CD4-positive, alpha-beta T cell (primary cell): ENCODE results near the gene GNAZ. TPM values are rescaled to one million over a fixed set of nuclear protein-coding genes. Genes with fewer than 3 reads are reported as not detected.

Experiments
- ATAC-seq: fragments of 200-7000 bp; cut with Tn5 transposase; one replicate; pipeline ENCODE4 v1.10.0; 2022; ENCODE audit warnings: mild to moderate bottlenecking; ENCODE audit not compliant: poor library complexity
- CTCF ChIA-PET: fragments of 350-600 bp; sonication (Branson Sonifier 250); formaldehyde crosslinking; loops from one replicate; lab custom pipeline; 2021; ENCODE audit warnings: antibody characterized with exemption, inconsistent platforms; lab: Charles Lee
- POLR2A ChIA-PET: fragments of 350-600 bp; sonication (Branson Sonifier 250); formaldehyde crosslinking; loops from one replicate; lab custom pipeline; 2021; ENCODE audit warnings: antibody characterized with exemption, inconsistent platforms; lab: Charles Lee
- DNase-seq, 14 experiments: peaks; one replicate each; pipeline ENCODE4 v3.0.0-alpha.2; 2013 to 2020; ENCODE audit warnings: mixed read lengths in 2 of 14
- H3K27ac ChIP-seq, 2 donors: one replicate each; pipeline versions ENCODE4 v1.5.1 to v1.7.0; 2013; ENCODE audit warnings: low read length in 2 of 2, low read depth in 1 of 2, mild to moderate bottlenecking in 1 of 2
- H3K27me3 ChIP-seq, 2 experiments: 1 replicate in 1 of 2; 2 replicates in 1 of 2; pipeline versions ENCODE4 v1.6.1 to v1.7.0; 2013; ENCODE audit warnings: low read length in 2 of 2, control low read depth in 1 of 2, mild to moderate bottlenecking in 1 of 2, moderate library complexity in 1 of 2; ENCODE audit not compliant: insufficient read depth in 2 of 2, control insufficient read depth in 1 of 2
- H3K36me3 ChIP-seq: one replicate; pipeline ENCODE4 v1.6.1; 2013; ENCODE audit warnings: low read length, control low read depth; ENCODE audit not compliant: insufficient read depth
- H3K4me1 ChIP-seq: one replicate; pipeline ENCODE4 v1.6.1; 2013; ENCODE audit warnings: low read length, control low read depth; ENCODE audit not compliant: insufficient read depth
- H3K4me3 ChIP-seq: one replicate; pipeline ENCODE4 v1.5.1; 2013; ENCODE audit warnings: mild to moderate bottlenecking, low read length, moderate library complexity
- H3K9me3 ChIP-seq, 2 experiments: 1 replicate in 1 of 2; 2 replicates in 1 of 2; pipeline versions ENCODE4 v1.6.1 to v1.7.0; 2013; ENCODE audit warnings: low read length in 2 of 2, mild to moderate bottlenecking in 2 of 2, control low read depth in 1 of 2, moderate library complexity in 1 of 2; ENCODE audit not compliant: control insufficient read depth in 1 of 2, insufficient read depth in 1 of 2
- H3K27ac Mint-ChIP-seq: one replicate; pipeline ENCODE4 v1.8.0; 2020; ENCODE audit warnings: mixed read lengths
- H3K27me3 Mint-ChIP-seq: one replicate; pipeline ENCODE4 v1.8.0; 2021; ENCODE audit warnings: mixed read lengths
- H3K36me3 Mint-ChIP-seq: one replicate; pipeline ENCODE4 v1.8.0; 2021; ENCODE audit warnings: low read depth, mixed read lengths
- H3K4me1 Mint-ChIP-seq: one replicate; pipeline ENCODE4 v1.8.0; 2021; ENCODE audit warnings: low read depth, mixed read lengths
- H3K4me3 Mint-ChIP-seq: one replicate; pipeline ENCODE4 v1.8.0; 2020; ENCODE audit warnings: mild to moderate bottlenecking, mixed read lengths
- H3K9me3 Mint-ChIP-seq: one replicate; pipeline ENCODE4 v1.8.0; 2020; ENCODE audit warnings: mixed read lengths
- intact Hi-C, 2 experiments: fragments of 100-400 bp; cut with DNase I in 1 of 2; cut with micrococcal nuclease in 1 of 2; formaldehyde crosslinking; loops; one replicate each; pipeline versions ENCODE4 v1.15.1 to v1.9.0; 2023 to 2025; cut with DNase I, micrococcal nuclease
- total RNA-seq, 174 experiments: library from RNA in 2 of 174; stranded (reverse) in 2 of 174; gene quantifications; one replicate each; pipeline ENCODE4 v1.2.3 and lab custom pipeline; 2021 to 2026
- TF ChIP-seq, protein P1 (sequence below): fragments of 200-600 bp; IDR thresholded peaks from one replicate; pipeline ENCODE4 v1.8.0; 2022; ENCODE audit warnings: antibody characterized with exemption, mild to moderate bottlenecking

Gene GNAZ
- total RNA-seq, 2 experiments from 2014 or later: 0.20 to 0.38 TPM

DNA sequence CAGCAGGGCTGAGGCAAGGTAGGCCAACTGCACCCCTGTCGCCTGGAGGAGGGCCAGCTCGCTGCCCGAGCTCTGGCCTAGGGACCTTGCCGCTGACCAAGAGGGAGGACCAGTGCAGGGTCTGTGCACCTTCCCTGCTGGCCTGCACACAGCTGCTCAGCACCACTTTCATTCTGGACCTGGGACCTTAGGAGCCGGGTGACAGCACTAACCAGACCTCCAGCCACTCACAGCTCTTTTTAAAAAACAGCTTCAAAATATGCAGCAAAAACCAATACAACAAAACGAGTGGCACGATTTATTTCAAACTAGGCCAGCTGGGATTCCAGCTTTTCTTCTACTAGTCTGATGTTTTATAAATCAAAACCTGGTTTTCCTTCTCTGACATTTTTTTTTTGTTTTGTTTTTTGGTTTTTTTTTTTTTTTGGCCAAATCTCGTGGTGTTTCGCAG is 53.5 kb downstream of the GNAZ start:
- TF ChIP-seq, protein P1, sequence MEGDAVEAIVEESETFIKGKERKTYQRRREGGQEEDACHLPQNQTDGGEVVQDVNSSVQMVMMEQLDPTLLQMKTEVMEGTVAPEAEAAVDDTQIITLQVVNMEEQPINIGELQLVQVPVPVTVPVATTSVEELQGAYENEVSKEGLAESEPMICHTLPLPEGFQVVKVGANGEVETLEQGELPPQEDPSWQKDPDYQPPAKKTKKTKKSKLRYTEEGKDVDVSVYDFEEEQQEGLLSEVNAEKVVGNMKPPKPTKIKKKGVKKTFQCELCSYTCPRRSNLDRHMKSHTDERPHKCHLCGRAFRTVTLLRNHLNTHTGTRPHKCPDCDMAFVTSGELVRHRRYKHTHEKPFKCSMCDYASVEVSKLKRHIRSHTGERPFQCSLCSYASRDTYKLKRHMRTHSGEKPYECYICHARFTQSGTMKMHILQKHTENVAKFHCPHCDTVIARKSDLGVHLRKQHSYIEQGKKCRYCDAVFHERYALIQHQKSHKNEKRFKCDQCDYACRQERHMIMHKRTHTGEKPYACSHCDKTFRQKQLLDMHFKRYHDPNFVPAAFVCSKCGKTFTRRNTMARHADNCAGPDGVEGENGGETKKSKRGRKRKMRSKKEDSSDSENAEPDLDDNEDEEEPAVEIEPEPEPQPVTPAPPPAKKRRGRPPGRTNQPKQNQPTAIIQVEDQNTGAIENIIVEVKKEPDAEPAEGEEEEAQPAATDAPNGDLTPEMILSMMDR: no peak
- Histone ChIP-seq H3K36me3 (no peaks in the 10 kb centered on the region), H3K4me3 (no peak overlapping the region), H3K9me3 (no peaks in the 10 kb centered on the region), H3K4me1 (peaks cover 25% of the 10 kb centered on the region), H3K27ac (no peak overlapping the region), H3K27me3 (no peaks in the 10 kb centered on the region)
- DNase-seq (no peak), ATAC-seq (no peak)
- ChIA-PET POLR2A (no interaction called here), CTCF (no interaction called here)
- Mint-ChIP-seq H3K27me3 (no peaks in the 10 kb centered on the region), H3K9me3 (no peaks in the 10 kb centered on the region), H3K36me3 (no peaks in the 10 kb centered on the region), H3K4me3 (no peak overlapping the region), H3K27ac (no peak overlapping the region), H3K4me1 (peaks cover 17% of the 10 kb centered on the region)
- intact Hi-C loops: loop anchor here in 1 of 2 experiments (5.0 to 10.0 kb wide), 2 partner anchors 47 to 409 kb away; no protein-coding TSS in a partner anchor

DNA sequence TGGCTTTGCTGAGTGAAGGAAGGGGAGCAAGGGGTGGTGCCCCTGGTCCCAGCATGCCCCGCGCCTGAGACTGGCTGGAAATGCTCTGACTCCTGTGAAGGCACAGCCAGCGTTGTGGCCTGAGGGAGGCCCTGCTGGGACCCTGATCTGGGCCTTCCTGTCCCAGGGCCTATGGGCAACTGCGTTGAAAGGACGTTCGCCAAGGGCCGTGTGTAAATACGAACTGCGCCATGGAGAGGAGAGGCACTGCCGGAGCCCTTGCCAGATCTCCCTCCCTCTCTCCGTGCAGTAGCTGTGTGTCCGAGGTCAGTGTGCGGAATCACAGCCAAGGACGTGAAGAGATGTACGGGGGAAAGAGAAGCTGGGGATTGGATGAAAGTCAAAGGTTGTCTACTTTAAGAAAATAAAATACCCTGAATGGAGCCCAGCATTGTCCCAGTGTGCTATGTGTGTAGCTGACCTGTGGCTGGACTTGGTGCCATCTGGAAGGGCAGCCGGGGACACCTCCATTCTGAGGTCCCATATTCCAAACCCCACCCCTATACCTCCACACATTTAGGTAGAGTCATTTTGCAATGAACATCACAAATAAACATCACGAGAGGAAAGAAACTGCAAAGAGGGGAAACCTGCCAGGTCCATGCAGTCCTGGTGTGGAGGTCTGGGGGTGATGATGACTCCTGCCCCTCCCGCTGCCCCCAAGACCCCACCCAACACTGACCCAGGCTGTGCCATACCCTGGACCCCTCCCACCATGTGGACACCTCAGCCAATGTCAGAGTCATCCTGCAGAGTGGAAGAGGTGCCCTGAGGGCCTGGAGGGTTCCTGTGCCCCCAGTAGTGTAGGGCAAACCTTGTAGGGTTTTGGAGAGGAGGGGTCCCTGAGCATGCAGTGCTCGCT is 54.5 kb downstream of the GNAZ start:
- intact Hi-C loops: loop anchor here in 1 of 2 experiments (5.0 to 10.0 kb wide), 2 partner anchors 48 to 410 kb away; no protein-coding TSS in a partner anchor

DNA sequence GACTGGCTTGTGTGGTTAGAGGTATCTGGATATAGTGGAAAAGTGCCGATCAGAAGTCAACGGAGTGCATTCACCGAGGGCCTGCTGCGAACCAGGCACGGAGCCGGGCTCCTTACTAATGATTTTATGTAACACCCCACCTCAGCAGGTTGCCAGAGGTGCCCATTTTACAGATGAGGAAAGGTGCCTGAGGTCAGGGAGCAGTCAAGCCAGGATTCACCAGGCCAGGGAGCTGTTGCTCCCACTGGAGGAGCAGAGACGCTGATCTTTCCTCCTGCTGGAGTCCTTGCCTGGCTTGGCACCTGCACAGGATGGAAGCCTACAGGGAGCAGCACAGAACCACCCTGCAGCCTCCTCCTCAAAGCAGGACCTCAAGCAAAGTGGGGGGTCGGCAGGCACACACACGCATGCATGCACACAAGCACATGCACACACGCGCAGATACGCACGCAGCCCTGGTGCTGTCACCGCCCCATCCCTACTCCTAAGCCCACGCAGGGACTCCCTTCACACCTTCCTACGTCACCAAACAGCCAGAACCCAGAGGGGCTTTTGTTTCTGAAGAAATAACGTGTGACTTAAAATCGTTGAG is 55.3 kb downstream of the GNAZ start:
- no peaks in the 10 kb centered on the region for H3K9me3 ChIP-seq
- Mint-ChIP-seq H3K36me3 (no peaks in the 10 kb centered on the region), H3K9me3 (no peaks in the 10 kb centered on the region), H3K4me1 (peaks cover 5% of the 10 kb centered on the region), H3K4me3 (no peak overlapping the region), H3K27me3 (no peaks in the 10 kb centered on the region), H3K27ac (no peak overlapping the region)
- DNase-seq (no peak), ATAC-seq (no peak)
- H3K4me3 ChIP-seq: no peak overlapping the region
- intact Hi-C loops: loop anchor here in 1 of 2 experiments (10.0 kb wide), 1 partner anchor 411 kb away; no protein-coding TSS in a partner anchor
- TF ChIP-seq, protein P1: no peak
- H3K36me3 ChIP-seq: no peaks in the 10 kb centered on the region
- H3K27me3 ChIP-seq: no peaks in the 10 kb centered on the region
- peaks cover 8% of the 10 kb centered on the region for H3K4me1 ChIP-seq
- ChIA-PET POLR2A (no interaction called here), CTCF (no interaction called here)
- no peak overlapping the region for H3K27ac ChIP-seq

More for the DNA sequence above, 54.5 kb downstream of the GNAZ start:
- H3K9me3 ChIP-seq: no peaks in the 10 kb centered on the region
- DNase-seq (no peak), ATAC-seq (no peak)
- H3K36me3 ChIP-seq: no peaks in the 10 kb centered on the region
- no peak overlapping the region for H3K27ac Mint-ChIP-seq
- H3K36me3 Mint-ChIP-seq: no peaks in the 10 kb centered on the region
- H3K4me1 ChIP-seq: peaks cover 15% of the 10 kb centered on the region
- H3K27ac ChIP-seq: no peak overlapping the region
- no peak overlapping the region for H3K4me3 ChIP-seq
- POLR2A ChIA-PET: no interaction called here
- CTCF ChIA-PET: no interaction called here
- H3K27me3 ChIP-seq: no peaks in the 10 kb centered on the region
- no peaks in the 10 kb centered on the region for H3K27me3 Mint-ChIP-seq
- peaks cover 8% of the 10 kb centered on the region for H3K4me1 Mint-ChIP-seq
- no peak overlapping the region for H3K4me3 Mint-ChIP-seq
- H3K9me3 Mint-ChIP-seq: no peaks in the 10 kb centered on the region
- TF ChIP-seq, protein P1: no peak
